H1 (cell line): Measurements from ENCODE around the gene MARK3. TPM values are rescaled to one million over a fixed set of nuclear protein-coding genes. Genes with fewer than 3 reads are reported as not detected.

Experiments
- CTCF ChIA-PET: fragments of 300-600 bp; sonication (Branson Sonifier 250); formaldehyde crosslinking; loops from one replicate; lab custom pipeline; 2021; ENCODE audit not compliant: partially characterized antibody; lab: Charles Lee
- POLR2A ChIA-PET: fragments of 300-600 bp; sonication (Branson Sonifier 250); formaldehyde crosslinking; loops from one replicate; lab custom pipeline; 2021; ENCODE audit warnings: inconsistent platforms; ENCODE audit not compliant: partially characterized antibody; lab: Charles Lee
- DNase-seq, 2 experiments: peaks; one replicate each; pipeline versions ENCODE4 v3.0.0 to v3.0.0-alpha.2; 2010 to 2022; ENCODE audit warnings: low spot score in 2 of 2, low read depth in 1 of 2, mixed read lengths in 1 of 2
- FAIRE-seq: peaks from 2 replicates; lab custom pipeline; 2011; peaks lifted over from hg19 to GRCh38; lab: Jason Lieb, UNC
- H2AFZ ChIP-seq: 2 replicates; pipeline ENCODE4 v1.8.1; 2012; ENCODE audit warnings: low read length, inconsistent platforms
- H2AK5ac ChIP-seq: 2 replicates; pipeline ENCODE4 v1.6.1; 2013; ENCODE audit warnings: low read depth, low read length
- H2BK120ac ChIP-seq: replicated peaks from 2 replicates; pipeline ENCODE3; 2013; ENCODE audit warnings: low read depth, low read length, inconsistent platforms
- H2BK12ac ChIP-seq: 2 replicates; pipeline ENCODE4 v1.6.1; 2013; ENCODE audit warnings: low read depth, low read length
- H2BK15ac ChIP-seq: 2 replicates; pipeline ENCODE4 v1.6.1; 2013; ENCODE audit warnings: low read length
- H2BK20ac ChIP-seq: 2 replicates; pipeline ENCODE4 v1.6.1; 2013; ENCODE audit warnings: low read length
- H2BK5ac ChIP-seq: 2 replicates; pipeline ENCODE4 v1.6.1; 2013; ENCODE audit warnings: low read depth, low read length
- H3K14ac ChIP-seq: 2 replicates; pipeline ENCODE4 v1.6.1; 2013; ENCODE audit warnings: inconsistent platforms; ENCODE audit not compliant: insufficient read length
- H3K18ac ChIP-seq: 2 replicates; pipeline ENCODE4 v1.6.1; 2013; ENCODE audit warnings: low read length; ENCODE audit errors: extremely low read depth
- H3K23ac ChIP-seq: 2 replicates; pipeline ENCODE4 v1.6.1; 2013; ENCODE audit warnings: inconsistent platforms; ENCODE audit not compliant: insufficient read length
- H3K23me2 ChIP-seq: 2 replicates; pipeline ENCODE4 v1.6.1; 2013; ENCODE audit warnings: low read depth, low read length
- H3K27ac ChIP-seq: 2 replicates; pipeline ENCODE4 v1.6.1; 2011; ENCODE audit warnings: low read depth, low read length, inconsistent platforms
- H3K27me3 ChIP-seq, 4 experiments: replicated peaks in 1 of 4; 1 replicate in 1 of 4; 2 replicates in 3 of 4; pipeline versions ENCODE4 v1.6.1 to v1.8.1; 2011 to 2013; ENCODE audit warnings: low read length in 3 of 4, mild to moderate bottlenecking in 3 of 4, inconsistent platforms in 2 of 4, mixed read lengths in 2 of 4, moderate library complexity in 1 of 4; ENCODE audit not compliant: control insufficient read depth in 3 of 4, insufficient read depth in 3 of 4; ENCODE audit errors: extremely low read depth in 1 of 4
- H3K36me3 ChIP-seq, 4 experiments: 2 replicates each; pipeline versions ENCODE4 v1.6.1 to v1.8.1; 2011 to 2013; ENCODE audit warnings: mild to moderate bottlenecking in 4 of 4, low read length in 3 of 4, moderate library complexity in 2 of 4, control low read depth in 1 of 4, inconsistent platforms in 1 of 4; ENCODE audit not compliant: insufficient read depth in 4 of 4, control insufficient read depth in 2 of 4
- H3K4ac ChIP-seq: replicated peaks from 2 replicates; pipeline ENCODE3; 2013; ENCODE audit warnings: low read length, low read depth, mixed read lengths, inconsistent platforms; ENCODE audit not compliant: insufficient read length
- H3K4me1 ChIP-seq, 4 experiments: replicated peaks in 1 of 4; 1 replicate in 1 of 4; 2 replicates in 3 of 4; pipeline versions ENCODE4 v1.6.1 to v1.8.1; 2011 to 2013; ENCODE audit warnings: low read length in 3 of 4, inconsistent platforms in 2 of 4, mixed read lengths in 1 of 4; ENCODE audit not compliant: insufficient read depth in 4 of 4, control insufficient read depth in 3 of 4
- H3K4me2 ChIP-seq, 2 experiments: 2 replicates each; pipeline versions ENCODE4 v1.6.1 to v1.8.1; 2011 to 2013; ENCODE audit warnings: low read depth in 2 of 2, low read length in 2 of 2, control low read depth in 1 of 2, inconsistent platforms in 1 of 2, mild to moderate bottlenecking in 1 of 2; ENCODE audit not compliant: insufficient read depth in 1 of 2
- H3K4me3 ChIP-seq, 4 experiments: fragments of 200-600, 300-600 bp in 1 of 4; sonication (generic), shearing (Covaris generic), sonication (Bioruptor Twin) in 1 of 4; 2 replicates each; pipeline versions ENCODE4 v1.5.1 to v1.8.1; 2011 to 2016; ENCODE audit warnings: low read length in 4 of 4, low read depth in 3 of 4, control low read depth in 2 of 4, inconsistent platforms in 2 of 4, mild to moderate bottlenecking in 2 of 4, mixed read lengths in 1 of 4, moderate library complexity in 1 of 4; ENCODE audit not compliant: insufficient read depth in 2 of 4; ENCODE audit errors: extremely low read depth in 1 of 4
- H3K56ac ChIP-seq: replicated peaks from 2 replicates; pipeline ENCODE3; 2013; ENCODE audit warnings: low read depth, mild to moderate bottlenecking, mixed read lengths, low read length, inconsistent platforms; ENCODE audit not compliant: insufficient read length
- H3K79me1 ChIP-seq: 2 replicates; pipeline ENCODE4 v1.6.1; 2013; ENCODE audit warnings: low read depth, low read length, control low read depth
- H3K79me2 ChIP-seq, 2 experiments: 2 replicates each; pipeline versions ENCODE4 v1.6.1 to v1.8.1; 2012 to 2013; ENCODE audit warnings: low read length in 2 of 2, mild to moderate bottlenecking in 2 of 2, inconsistent platforms in 1 of 2; ENCODE audit not compliant: insufficient read depth in 2 of 2, control insufficient read depth in 1 of 2
- H3K9ac ChIP-seq, 4 experiments: replicated peaks in 1 of 4; 1 replicate in 1 of 4; 2 replicates in 3 of 4; pipeline versions ENCODE4 v1.6.1 to v1.8.1; 2011 to 2013; ENCODE audit warnings: low read depth in 3 of 4, low read length in 3 of 4, control low read depth in 2 of 4, mild to moderate bottlenecking in 2 of 4, moderate library complexity in 2 of 4, inconsistent platforms in 1 of 4; ENCODE audit errors: extremely low read depth in 1 of 4
- H3K9me3 ChIP-seq, 2 experiments: 2 replicates each; pipeline versions ENCODE4 v1.6.1 to v1.8.1; 2012 to 2013; ENCODE audit warnings: mild to moderate bottlenecking in 2 of 2, moderate library complexity in 2 of 2, control low read depth in 1 of 2, inconsistent platforms in 1 of 2, low read depth in 1 of 2, low read length in 1 of 2, mixed read lengths in 1 of 2; ENCODE audit not compliant: insufficient read depth in 2 of 2
- H4K20me1 ChIP-seq, 2 experiments: replicated peaks in 1 of 2; 2 replicates each; pipeline versions ENCODE3 to v1.8.1; 2011 to 2013; ENCODE audit warnings: inconsistent platforms in 2 of 2, low read length in 2 of 2, mild to moderate bottlenecking in 1 of 2; ENCODE audit not compliant: insufficient read depth in 2 of 2, control insufficient read depth in 1 of 2
- H4K5ac ChIP-seq: 2 replicates; pipeline ENCODE4 v1.6.1; 2013; ENCODE audit warnings: low read length, low read depth, mixed read lengths, inconsistent platforms; ENCODE audit not compliant: insufficient read length
- H4K8ac ChIP-seq: 2 replicates; pipeline ENCODE4 v1.8.0; 2013; ENCODE audit warnings: mild to moderate bottlenecking, moderate library complexity, low read length, inconsistent platforms; ENCODE audit not compliant: insufficient read depth; ENCODE audit errors: extremely low read depth
- H4K91ac ChIP-seq: replicated peaks from 2 replicates; pipeline ENCODE3; 2013; ENCODE audit warnings: low read length, mixed read lengths, inconsistent platforms; ENCODE audit not compliant: insufficient read length
- CHD2 ChIP-seq: IDR thresholded peaks from 2 replicates; pipeline ENCODE4 v1.6.1; 2012; ENCODE audit warnings: low read length, improper control_type of control experiment
- CREB1 ChIP-seq: IDR thresholded peaks from 2 replicates; pipeline ENCODE4 v1.6.1; 2012; ENCODE audit warnings: inconsistent platforms
- HDAC2 ChIP-seq, 2 experiments: fragments of 300-600 bp in 1 of 2; sonication (generic) in 1 of 2; IDR thresholded peaks; 2 replicates each; pipeline ENCODE4 v1.6.1; 2011 to 2012; ENCODE audit warnings: low read depth in 2 of 2, low read length in 2 of 2, mild to moderate bottlenecking in 2 of 2, moderate library complexity in 2 of 2, borderline replicate concordance in 1 of 2, inconsistent platforms in 1 of 2
- KDM1A ChIP-seq: fragments of 200-600, 300-600 bp; sonication (generic); IDR thresholded peaks from 2 replicates; pipeline ENCODE4 v1.7.1; 2016; ENCODE audit warnings: mild to moderate bottlenecking, low read length, borderline replicate concordance
- MAFK ChIP-seq: IDR thresholded peaks from 2 replicates; pipeline ENCODE4 v1.6.1; 2012; ENCODE audit warnings: low read depth, mild to moderate bottlenecking, improper control_type of control experiment, low read length
- POLR2AphosphoS5 ChIP-seq: IDR thresholded peaks from 2 replicates; pipeline ENCODE4 v1.6.1; 2011; ENCODE audit warnings: low read depth, low read length
- RAD21 ChIP-seq, 2 experiments: IDR thresholded peaks in 1 of 2; conservative IDR thresholded peaks in 1 of 2; 2 replicates each; pipeline ENCODE4 v1.6.1; 2011; ENCODE audit warnings: low read depth in 2 of 2, low read length in 2 of 2, improper control_type of control experiment in 1 of 2, inconsistent platforms in 1 of 2, mild to moderate bottlenecking in 1 of 2, moderate library complexity in 1 of 2
- SIN3A ChIP-seq, 2 experiments: IDR thresholded peaks in 1 of 2; conservative IDR thresholded peaks in 1 of 2; 2 replicates each; pipeline ENCODE4 v1.6.1; 2011 to 2012; ENCODE audit warnings: low read length in 2 of 2, improper control_type of control experiment in 1 of 2, low read depth in 1 of 2, mild to moderate bottlenecking in 1 of 2
- SUZ12 ChIP-seq: fragments of 200-600 bp; sonication (generic); IDR thresholded peaks from 2 replicates; pipeline ENCODE4 v1.6.1; 2012; ENCODE audit warnings: mild to moderate bottlenecking, inconsistent platforms, low read length, moderate library complexity, mixed read lengths
- TAF1 ChIP-seq: IDR thresholded peaks from 2 replicates; pipeline ENCODE4 v1.6.1; 2011; ENCODE audit warnings: mild to moderate bottlenecking, low read depth, low read length
- YY1 ChIP-seq: IDR thresholded peaks from 2 replicates; pipeline ENCODE4 v1.6.1; 2011; ENCODE audit warnings: low read depth, mild to moderate bottlenecking, low read length
- WGBS, 2 experiments: shearing (Covaris generic) in 1 of 2; methylation state at CpG; one replicate each; pipeline versions ENCODE4 v1.1.6 to v1.1.7; 2013 to 2015; ENCODE audit warnings: low lambda C conversion rate in 2 of 2, mixed read lengths in 2 of 2, inconsistent platforms in 1 of 2, low coverage in 1 of 2, missing lambda C conversion rate in 1 of 2; ENCODE audit not compliant: insufficient replicate concordance in 2 of 2, insufficient coverage in 1 of 2, insufficient read length in 1 of 2; ENCODE audit errors: extremely low coverage in 1 of 2, missing lambda C conversion rate in 1 of 2; 5-methylcytosine and 5-hydroxymethylcytosine counted together
- polyA plus RNA-seq, 7 experiments: library from polyadenylated mRNA; depleted of rRNA in 3 of 7; stranded (reverse) in 5 of 7; unstranded in 2 of 7; fragments of >200 nt in 5 of 7; fragments of 200-250 nt in 2 of 7; gene quantifications; 1 replicate in 5 of 7; 2 replicates in 1 of 7; 4 replicates in 1 of 7; pipeline versions ENCODE4 v1.2.1 to v1.2.3, GENCODE V29; 2011 to 2013; ENCODE audit warnings: missing spikeins in 2 of 7, mixed read lengths in 2 of 7
- total RNA-seq: library from RNA; stranded (reverse); fragmentation: NEBNext Ultra II Directional; extraction: Animal tissue kit (Norgen Biotek cat#: 25700); gene quantifications from 2 replicates; pipeline ENCODE4 v1.2.1, GENCODE V29; 2021

The MARK3 gene
- total and polyA plus RNA-seq, 2 of the 8 experiments (the other 6 are each of a cell fraction or from before 2014, with no cell fraction given): 39.4 to 76.9 TPM

GRCh38 chr14:103460415-103460814 lies 75.2 kb downstream of the MARK3 start:
- H3K14ac ChIP-seq: no peak overlapping the region

More at GRCh38 chr14:103460415-103460814, 75.2 kb downstream of the MARK3 start:
- Histone ChIP-seq H3K56ac (no peak overlapping the region), H3K79me1 (no peaks in the 10 kb centered on the region; the same call in 1 of the 2 replicates), H3K23me2 (no peaks in the 10 kb centered on the region), H3K18ac (no peak overlapping the region), H4K20me1 (no peaks in the 10 kb centered on the region), H4K8ac (no peak overlapping the region), H3K4me1 (no peaks in the 10 kb centered on the region), H3K4me3 (no peak overlapping the region), H2BK120ac (no peak overlapping the region), H3K23ac (no peak overlapping the region), H4K5ac (no peak overlapping the region), H2BK15ac (no peak overlapping the region), H2AK5ac (no peak overlapping the region), H3K4me2 (no peak overlapping the region), H3K4ac (no peak overlapping the region), H2BK12ac (no peak overlapping the region), H3K9me3 (no peaks in the 10 kb centered on the region), H2BK20ac (no peak overlapping the region), H3K27me3 (no peaks in the 10 kb centered on the region), H3K36me3 (peaks cover 4 to 23% (median 12%) of the 10 kb centered on the region in 4 experiments; a peak in 7 of 8 replicates), H3K9ac (no peak overlapping the region), H3K79me2 (no peaks in the 10 kb centered on the region), H2BK5ac (no peak overlapping the region), H4K91ac (no peak overlapping the region), H2AFZ (no peak overlapping the region)
- 93% methylated on average over 1 of the region's 1 CpG; no CpG with 5 or more reads in 1 of the 2 experiments for WGBS, 2 experiments
- ChIA-PET CTCF (interaction anchor here (0.5 to 2.1 kb wide), 8 partner anchors 9 to 272 kb away, joined by 3 to 8 read pairs (median 4); no protein-coding TSS in a partner anchor), POLR2A (interaction anchor here (1.1 to 1.7 kb wide), 2 partner anchors 70 to 126 kb away, joined by 3 to 4 read pairs; partner anchors contain the start of gene EIF5)
- DNase-seq (no peak), FAIRE-seq (no peak)
- TF ChIP-seq YY1: no peak
- no peak for TF ChIP-seq TAF1
- no peak for TF ChIP-seq CHD2
- TF ChIP-seq MAFK: no peak
- TF ChIP-seq CREB1: no peak
- no peak for TF ChIP-seq POLR2AphosphoS5
- no peak for TF ChIP-seq RAD21 (IDR thresholded peaks at IDR 0.05 in 1 of 2, conservative IDR thresholded peaks at IDR 0.05 in 1 of 2; ENCODE audit: low read depth in 2 of 2, low read length in 2 of 2)
- no peak for TF ChIP-seq KDM1A
- no peak for TF ChIP-seq HDAC2 (IDR thresholded peaks at IDR 0.05; ENCODE audit: borderline replicate concordance in 1 of 2, low read depth in 2 of 2, low read length in 2 of 2)
- TF ChIP-seq SUZ12: no peak
- no peak for TF ChIP-seq SIN3A (conservative IDR thresholded peaks at IDR 0.05 in 1 of 2, IDR thresholded peaks at IDR 0.05 in 1 of 2; ENCODE audit: low read depth in 1 of 2, low read length in 2 of 2)
- TF ChIP-seq, all 59 proteins: peak for 0
- no peak overlapping the region for H3K27ac ChIP-seq
